K562 (cell line): ENCODE results near the gene PCSK5. TPM values are rescaled to one million over a fixed set of nuclear protein-coding genes. Genes with fewer than 3 reads are reported as not detected.

ENCODE experiments used
- AFF1 ChIP-seq, 2 experiments: fragments of 450-650 bp; IDR thresholded peaks; 2 replicates each; pipeline ENCODE4 v1.6.1; 2018; ENCODE audit warnings: mild to moderate bottlenecking in 2 of 2, low read depth in 1 of 2; ENCODE audit not compliant: partially characterized antibody in 2 of 2
- CAMTA2 ChIP-seq: fragments of 250-450 bp; sonication (Bioruptor Pico); conservative IDR thresholded peaks from 2 replicates; pipeline ENCODE4 v1.5.1; 2022
- MAFG ChIP-seq: fragments of 450-650 bp; conservative IDR thresholded peaks from 2 replicates; pipeline ENCODE4 v1.6.1; 2016; ENCODE audit warnings: missing genetic modification characterization, missing compliant biosample characterization
- polyA plus RNA-seq, 8 experiments: library from polyadenylated mRNA; depleted of rRNA in 4 of 8; stranded (reverse) in 5 of 8; unstranded in 3 of 8; fragments of >200 nt; fragmentation: Nextera tagmentation in 2 of 8; fragmentation: Illumina TruSeq in 1 of 8; extraction: Ambion mirVana in 2 of 8; extraction: Trizol in 1 of 8; gene quantifications; 2 replicates each; pipeline versions ENCODE4 v1.2.1 to v1.2.3, GENCODE V29; 2011 to 2014; ENCODE audit warnings: inconsistent platforms in 1 of 8, missing spikeins in 1 of 8
- total RNA-seq, 7 experiments: library from RNA; depleted of rRNA in 6 of 7; stranded (reverse); fragments of >200 nt in 6 of 7; fragmentation: Illumina TruSeq in 2 of 7; extraction: Trizol in 2 of 7; gene quantifications; 2 replicates each; pipeline versions ENCODE4 v1.2.1 to v1.2.3, GENCODE V29; 2011 to 2021; ENCODE audit warnings: low replicate concordance in 1 of 7
- TF ChIP-seq, protein P1 (sequence below): fragments of 250-450 bp; sonication (Bioruptor Pico); IDR thresholded peaks from 2 replicates; pipeline ENCODE4 v1.9.0; 2021; ENCODE audit warnings: mild to moderate bottlenecking, inconsistent platforms

PCSK5 gene
- total and polyA plus RNA-seq, 9 of the 15 experiments (the other 6 are each of a cell fraction or from before 2014, with no cell fraction given), result not detected

DNA sequence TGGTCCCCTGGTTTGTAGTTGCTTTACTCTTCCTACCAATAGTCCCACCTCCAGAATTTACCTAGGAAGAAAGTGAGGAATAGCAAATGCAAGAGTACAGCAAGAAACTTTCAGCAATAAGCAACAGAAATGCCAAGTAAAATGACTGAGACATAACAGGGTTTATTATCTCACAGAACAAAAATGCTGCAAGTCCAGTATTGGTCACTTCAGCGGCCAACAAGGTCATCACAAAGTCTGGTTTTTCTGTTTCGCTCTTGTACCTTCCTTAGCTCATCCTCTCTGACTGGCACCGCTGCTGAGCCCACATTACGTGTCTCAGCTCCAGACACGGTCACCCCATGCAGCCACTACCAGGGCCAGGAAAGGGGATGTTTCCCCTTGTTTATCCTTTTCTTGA, 421.1 kb downstream of the PCSK5 start (continued):
- TF ChIP-seq AFF1 (IDR thresholded peaks at IDR 0.05; ENCODE audit: low read depth in 1 of 2, partially characterized antibody in 2 of 2), result no peak
- TF ChIP-seq CAMTA2 (CRISPR knock-in tag), result no peak
- TF ChIP-seq, protein P1, sequence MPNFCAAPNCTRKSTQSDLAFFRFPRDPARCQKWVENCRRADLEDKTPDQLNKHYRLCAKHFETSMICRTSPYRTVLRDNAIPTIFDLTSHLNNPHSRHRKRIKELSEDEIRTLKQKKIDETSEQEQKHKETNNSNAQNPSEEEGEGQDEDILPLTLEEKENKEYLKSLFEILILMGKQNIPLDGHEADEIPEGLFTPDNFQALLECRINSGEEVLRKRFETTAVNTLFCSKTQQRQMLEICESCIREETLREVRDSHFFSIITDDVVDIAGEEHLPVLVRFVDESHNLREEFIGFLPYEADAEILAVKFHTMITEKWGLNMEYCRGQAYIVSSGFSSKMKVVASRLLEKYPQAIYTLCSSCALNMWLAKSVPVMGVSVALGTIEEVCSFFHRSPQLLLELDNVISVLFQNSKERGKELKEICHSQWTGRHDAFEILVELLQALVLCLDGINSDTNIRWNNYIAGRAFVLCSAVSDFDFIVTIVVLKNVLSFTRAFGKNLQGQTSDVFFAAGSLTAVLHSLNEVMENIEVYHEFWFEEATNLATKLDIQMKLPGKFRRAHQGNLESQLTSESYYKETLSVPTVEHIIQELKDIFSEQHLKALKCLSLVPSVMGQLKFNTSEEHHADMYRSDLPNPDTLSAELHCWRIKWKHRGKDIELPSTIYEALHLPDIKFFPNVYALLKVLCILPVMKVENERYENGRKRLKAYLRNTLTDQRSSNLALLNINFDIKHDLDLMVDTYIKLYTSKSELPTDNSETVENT, result no peak
- no peak for TF ChIP-seq MAFG (tag)
- TF ChIP-seq, all 486 proteins: peak for 0
